Ovary (tissue), 9 donors: Measurements from ENCODE around the gene SBNO2. TPM values are rescaled to one million over a fixed set of nuclear protein-coding genes. Genes with fewer than 3 reads are reported as not detected.

ENCODE experiments used
- DNase-seq, 5 donors: peaks; one replicate each; pipeline ENCODE4 v3.0.0-alpha.2; 2019 to 2020
- H3K27ac ChIP-seq, 2 donors: fragments of 200-600 bp; one replicate each; pipeline versions ENCODE4 v1.5.1 to v1.8.0; 2019 to 2022
- H3K27me3 ChIP-seq: fragments of 200-600 bp; one replicate; pipeline ENCODE4 v1.8.0; 2022
- H3K36me3 ChIP-seq: fragments of 200-600 bp; sonication (generic); one replicate; pipeline ENCODE4 v1.5.1; 2019
- H3K4me1 ChIP-seq: one replicate; pipeline ENCODE4 v1.8.1; 2013; ENCODE audit warnings: mild to moderate bottlenecking, moderate library complexity; ENCODE audit not compliant: insufficient read depth
- H3K4me3 ChIP-seq: fragments of 200-600 bp; sonication (generic); one replicate; pipeline ENCODE4 v1.5.1; 2017
- H3K9me3 ChIP-seq, 2 donors: fragments of 200-600 bp in 1 of 2; sonication (generic) in 1 of 2; one replicate each; pipeline versions ENCODE4 v1.5.1 to v1.8.1; 2013 to 2019; ENCODE audit warnings: mild to moderate bottlenecking in 1 of 2, moderate library complexity in 1 of 2
- EP300 ChIP-seq: sonication (generic); formaldehyde crosslinking; IDR thresholded peaks from one replicate; pipeline ENCODE4 v1.6.1; 2017; ENCODE audit warnings: antibody characterized with exemption
- POLR2A ChIP-seq: fragments of 450-650 bp; IDR thresholded peaks from one replicate; pipeline ENCODE4 v1.6.1; 2017; ENCODE audit warnings: antibody characterized with exemption, mild to moderate bottlenecking, moderate library complexity
- WGBS, 3 donors: extraction: QIAGEN DNeasy Blood & Tissue Kit in 1 of 3; methylation state at CpG; one replicate each; pipeline versions ENCODE4 v1.1.5 to v1.1.7; 2013 to 2017; 5-methylcytosine and 5-hydroxymethylcytosine counted together
- intact Hi-C, 4 donors: fragments of 100-400 bp; cut with DNase I; formaldehyde crosslinking; loops; one replicate each; pipeline versions ENCODE4 v1.11.0 to v1.15.1; 2022 to 2023
- polyA plus RNA-seq, 2 donors: library from polyadenylated mRNA; stranded (reverse); fragments of 200-250 nt in 1 of 2; fragments of 350-450 nt in 1 of 2; fragmentation: Illumina TruSeq in 1 of 2; extraction: RNeasy Lipid Tissue Mini Kit (QIAGEN cat#74804) in 1 of 2; gene quantifications; one replicate each; pipeline ENCODE4 v1.2.3, GENCODE V29; 2013 to 2014
- total RNA-seq, 7 donors: library from RNA; depleted of rRNA in 2 of 7; stranded (reverse); fragments of >200 nt in 2 of 7; fragmentation: NEBNext Ultra II Directional in 3 of 7; extraction: Animal tissue kit (Norgen Biotek cat#: 25700) in 3 of 7; gene quantifications; one replicate each; pipeline versions ENCODE4 v1.1.0 to v1.2.4, GENCODE V29; 2016 to 2023
- TF ChIP-seq, protein P1 (sequence below), 3 donors: fragments of 450-650 bp in 2 of 3; fragments of 200-600 bp in 1 of 3; IDR thresholded peaks; one replicate each; pipeline versions ENCODE4 v1.5.1 to v1.8.0; 2016 to 2022; ENCODE audit warnings: antibody characterized with exemption in 3 of 3, mild to moderate bottlenecking in 1 of 3
- donor health status: DM: no; HTN: no; CAD: no; lungs with moderate emphysema.
- donor health status: DM: no; HTN: no; CAD: no.
- donor health status: Bipolar disorder and iron deficiency.
- donor health status: DM: yes; HTN: yes; CAD: no.
- donor health status: DM: no; HTN: no; CAD: no.
- donor health status: DM: yes; HTN: yes; CAD: no.

Gene SBNO2
- total and polyA plus RNA-seq, 9 donors, result 6.1 to 92.6 (median 60.9) TPM

DNA sequence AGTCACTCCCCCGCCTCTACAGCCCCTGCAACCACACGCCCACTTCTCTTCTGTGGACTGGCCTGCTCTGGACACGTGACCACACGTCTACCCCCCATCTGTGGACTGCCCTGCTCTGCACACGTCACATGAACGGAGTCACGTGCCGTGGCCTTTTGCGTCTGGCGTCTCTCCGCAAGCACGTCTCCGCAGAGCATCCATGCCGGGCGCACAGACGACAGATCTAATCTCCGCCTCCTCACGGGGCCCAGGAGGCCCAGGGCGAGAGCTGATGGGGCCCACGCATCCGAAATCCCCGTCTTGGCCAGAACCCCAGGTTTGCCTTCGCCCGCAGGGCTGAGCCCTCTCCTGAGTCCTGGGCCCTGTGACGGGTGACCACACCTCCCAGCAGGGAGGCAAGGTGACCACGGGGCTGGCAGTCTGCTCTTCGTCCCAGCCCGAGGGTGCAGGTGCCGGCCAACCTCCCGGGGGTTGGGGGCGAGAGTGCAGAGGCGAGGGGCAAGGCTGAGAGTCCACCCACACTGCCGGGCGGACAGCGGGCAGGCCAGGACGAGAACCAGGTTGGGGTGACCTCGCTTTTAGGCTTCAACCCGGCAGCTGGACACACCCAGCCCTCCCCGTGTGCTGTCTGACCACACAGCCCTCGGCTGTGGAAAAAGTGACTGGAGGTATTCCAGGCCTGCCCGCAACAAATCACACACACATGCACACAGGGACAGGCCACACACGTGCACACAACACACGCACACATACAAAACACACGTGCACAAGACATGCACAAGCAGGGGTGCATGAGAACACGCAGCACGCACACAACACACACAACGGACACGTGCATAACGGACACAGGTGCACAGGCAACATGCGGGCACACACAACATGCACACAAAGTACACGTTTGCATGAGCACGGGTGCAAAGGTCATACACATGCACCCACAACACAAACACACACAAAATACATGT is 3.9 kb downstream of the SBNO2 start:
- intact Hi-C loops, result loop anchor here in 2 of 4 donors (5.0 kb wide), 3 partner anchors 38 to 1112 kb away; partner anchors contain the start of genes GPX4 (in 1 of the 2) and PEAK3 (in 1 of the 2)
- Histone ChIP-seq H3K27me3 (no peaks in the 10 kb centered on the region), H3K4me1 (peaks cover 36% of the 10 kb centered on the region), H3K36me3 (no peaks in the 10 kb centered on the region), H3K4me3 (peak overlapping the region; percentile 40), H3K27ac (peak overlapping the region; percentile 84 to 91), H3K9me3 (no peaks in the 10 kb centered on the region)
- TF ChIP-seq EP300 (no peak), POLR2A (peak; percentile 44)
- TF ChIP-seq, protein P1, sequence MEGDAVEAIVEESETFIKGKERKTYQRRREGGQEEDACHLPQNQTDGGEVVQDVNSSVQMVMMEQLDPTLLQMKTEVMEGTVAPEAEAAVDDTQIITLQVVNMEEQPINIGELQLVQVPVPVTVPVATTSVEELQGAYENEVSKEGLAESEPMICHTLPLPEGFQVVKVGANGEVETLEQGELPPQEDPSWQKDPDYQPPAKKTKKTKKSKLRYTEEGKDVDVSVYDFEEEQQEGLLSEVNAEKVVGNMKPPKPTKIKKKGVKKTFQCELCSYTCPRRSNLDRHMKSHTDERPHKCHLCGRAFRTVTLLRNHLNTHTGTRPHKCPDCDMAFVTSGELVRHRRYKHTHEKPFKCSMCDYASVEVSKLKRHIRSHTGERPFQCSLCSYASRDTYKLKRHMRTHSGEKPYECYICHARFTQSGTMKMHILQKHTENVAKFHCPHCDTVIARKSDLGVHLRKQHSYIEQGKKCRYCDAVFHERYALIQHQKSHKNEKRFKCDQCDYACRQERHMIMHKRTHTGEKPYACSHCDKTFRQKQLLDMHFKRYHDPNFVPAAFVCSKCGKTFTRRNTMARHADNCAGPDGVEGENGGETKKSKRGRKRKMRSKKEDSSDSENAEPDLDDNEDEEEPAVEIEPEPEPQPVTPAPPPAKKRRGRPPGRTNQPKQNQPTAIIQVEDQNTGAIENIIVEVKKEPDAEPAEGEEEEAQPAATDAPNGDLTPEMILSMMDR (IDR thresholded peaks at IDR 0.05), result peak in 1 of 3 donors; percentile 8
- 13 to 33% (median 19%) methylated on average over 50 to 52 of the region's 52 CpGs for WGBS, 3 donors
- peak; percentile 90 to 92 (median 92) for DNase-seq

DNA sequence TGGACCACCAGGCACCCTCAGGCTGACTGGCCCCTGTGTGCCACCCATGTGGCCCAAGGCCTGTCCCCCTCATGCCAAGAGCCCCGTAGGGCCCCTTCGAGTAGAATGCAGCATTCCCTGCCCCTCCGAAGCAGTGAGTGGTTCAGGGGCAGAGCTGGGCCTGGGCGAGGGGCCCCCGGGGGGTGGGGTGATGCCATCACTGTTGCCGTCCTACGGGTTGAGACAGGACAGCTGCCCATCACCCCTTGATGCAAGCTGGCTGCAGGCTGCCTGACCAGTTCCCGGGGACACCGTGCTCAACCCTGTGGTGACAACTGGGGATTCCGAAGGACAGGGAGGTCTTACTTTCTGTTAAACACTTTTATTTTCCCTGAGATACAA is 4.7 kb downstream of the SBNO2 start:
- Histone ChIP-seq H3K27ac (peak overlapping the region; percentile 84 to 91), H3K9me3 (no peaks in the 10 kb centered on the region), H3K4me3 (peak overlapping the region; percentile 40), H3K4me1 (peaks cover 39% of the 10 kb centered on the region), H3K27me3 (no peaks in the 10 kb centered on the region), H3K36me3 (no peaks in the 10 kb centered on the region)
- 2 to 23% (median 12%) methylated on average over 9 to 10 of the region's 10 CpGs for WGBS, 3 donors
- TF ChIP-seq EP300, result no peak
- TF ChIP-seq, protein P1 (IDR thresholded peaks at IDR 0.05), result no peak
- TF ChIP-seq POLR2A, result no peak
- intact Hi-C loops, result loop anchor here in 2 of 4 donors (5.0 kb wide), 2 partner anchors 37 to 1113 kb away; partner anchors contain the start of gene PEAK3 (in 1 of the 2)
- DNase-seq, result peak in 2 of 5 donors; percentile 55 to 59

DNA sequence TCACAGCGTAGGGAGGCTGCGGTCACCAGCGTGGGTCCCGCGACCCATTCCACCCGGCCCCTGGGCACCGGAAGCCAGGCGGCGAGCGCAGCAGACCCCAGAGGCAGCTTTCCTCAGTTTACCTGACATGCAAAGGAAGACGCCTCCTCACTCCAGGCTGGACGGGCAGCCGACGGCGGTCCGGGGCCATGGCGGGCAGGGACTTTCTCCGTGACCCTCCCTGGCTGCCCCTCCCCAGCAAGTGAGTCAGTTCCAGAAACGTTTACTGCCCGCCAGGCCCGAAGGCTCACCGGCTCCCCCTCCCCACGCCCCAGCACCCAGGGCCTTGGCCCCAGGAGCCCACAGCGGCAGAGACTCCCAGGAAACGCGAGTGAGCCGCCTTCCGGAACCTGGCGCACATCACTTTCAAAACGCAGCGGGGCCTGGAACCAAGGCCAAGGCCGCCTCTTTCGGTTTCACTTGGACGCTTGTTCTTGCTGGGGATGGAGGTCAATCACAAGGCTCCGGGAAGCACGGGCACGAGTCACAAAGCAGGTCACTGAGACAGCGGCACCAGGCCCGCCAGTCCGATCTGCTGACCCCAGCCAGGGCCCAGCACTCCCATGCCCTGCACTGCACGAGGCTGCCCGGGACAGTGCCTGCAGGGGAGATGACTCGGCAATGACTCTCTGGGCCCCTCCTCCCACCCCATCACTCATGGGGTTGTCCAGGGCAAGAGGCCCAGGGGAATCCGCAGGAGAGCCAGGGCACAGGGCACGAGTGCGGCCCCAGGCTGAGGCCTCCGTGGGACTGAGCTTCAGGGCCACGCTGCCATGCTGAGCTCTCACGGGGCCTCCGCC is 5.3 kb downstream of the SBNO2 start:
- H3K27ac ChIP-seq, result peak overlapping the region; percentile 84 to 91
- H3K36me3 ChIP-seq, result no peaks in the 10 kb centered on the region
- H3K4me1 ChIP-seq, result peaks cover 39% of the 10 kb centered on the region
- no peaks in the 10 kb centered on the region for H3K9me3 ChIP-seq
- intact Hi-C loops, result loop anchor here in 2 of 4 donors (5.0 kb wide), 2 partner anchors 36 to 1114 kb away; partner anchors contain the start of gene PEAK3 (in 1 of the 2)
- TF ChIP-seq, protein P1 (IDR thresholded peaks at IDR 0.05), result peak in 1 of 3 donors; percentile 29
- TF ChIP-seq EP300, result no peak
- DNase-seq, result peak; percentile 76 to 85 (median 80)
- no peaks in the 10 kb centered on the region for H3K27me3 ChIP-seq
- WGBS, 3 donors, result 10 to 15% (median 14%) methylated on average over 41 to 50 of the region's 50 CpGs
- peak overlapping the region; percentile 40 for H3K4me3 ChIP-seq
